Pancreas (tissue), 10 donors: ENCODE results near the gene PSEN2. TPM values are rescaled to one million over a fixed set of nuclear protein-coding genes. Genes with fewer than 3 reads are reported as not detected.
"Not testable (repeated sequence)": the region's sequence is repeated elsewhere in the genome, so short reads cannot be mapped to it uniquely, and the experiment has no call there.

ENCODE experiments used
- ATAC-seq, 4 donors: fragments of 200-7000 bp; cut with Tn5 transposase; one replicate each; pipeline versions ENCODE4 v1.8.0 to v1.9.1; 2020; ENCODE audit warnings: mild to moderate bottlenecking in 4 of 4, moderate library complexity in 4 of 4
- DNase-seq, 6 donors: peaks; one replicate each; pipeline ENCODE4 v3.0.0-alpha.2; 2020
- FAIRE-seq: peaks from 2 replicates; lab custom pipeline; 2012; peaks lifted over from hg19 to GRCh38; lab: Jason Lieb, UNC
- H3K27ac ChIP-seq, 4 donors: fragments of 200-600 bp; sonication (generic); 1 replicate in 3 of 4; 2 replicates in 1 of 4; pipeline versions ENCODE4 v1.5.0 to v1.8.0; 2020
- H3K27me3 ChIP-seq, 4 donors: fragments of 200-600 bp; one replicate each; pipeline ENCODE4 v1.8.0; 2021
- H3K36me3 ChIP-seq, 3 donors: fragments of 200-600 bp; sonication (generic) in 1 of 3; one replicate each; pipeline versions ENCODE4 v1.5.0 to v1.8.0; 2020 to 2021
- H3K4me1 ChIP-seq, 3 donors: fragments of 200-600 bp; one replicate each; pipeline ENCODE4 v1.8.0; 2021
- H3K4me3 ChIP-seq, 4 donors: fragments of 200-600 bp; sonication (generic) in 2 of 4; one replicate each; pipeline versions ENCODE4 v1.5.0 to v1.8.0; 2020 to 2021
- H3K9me3 ChIP-seq, 4 donors: fragments of 200-600 bp; one replicate each; pipeline ENCODE4 v1.8.0; 2021
- CTCF ChIP-seq, 4 donors: fragments of 200-600 bp; sonication (generic) in 3 of 4; IDR thresholded peaks; one replicate each; pipeline versions ENCODE4 v1.5.0 to v1.8.0; 2021; ENCODE audit warnings: antibody characterized with exemption in 4 of 4
- WGBS, 2 donors: extraction: QIAGEN DNeasy Blood & Tissue Kit; methylation state at CpG; one replicate each; pipeline ENCODE4 v1.1.7; 2013; 5-methylcytosine and 5-hydroxymethylcytosine counted together
- intact Hi-C, 3 donors: fragments of 100-400 bp; cut with DNase I; formaldehyde crosslinking; loops; one replicate each; pipeline versions ENCODE4 v1.11.1 to v1.14.2; 2022
- polyA plus RNA-seq, 2 donors: library from polyadenylated mRNA; stranded (reverse); fragments of 200-250 nt; gene quantifications; one replicate each; pipeline ENCODE4 v1.2.3, GENCODE V29; 2013
- total RNA-seq, 6 donors: library from RNA; stranded (reverse); fragmentation: NEBNext Ultra II Directional in 4 of 6; extraction: Animal tissue kit (Norgen Biotek cat#: 25700) in 4 of 6; gene quantifications; one replicate each; pipeline versions ENCODE4 v1.2.1 to v1.2.4, GENCODE V29; 2021 to 2023
- donor health status: healthy with polysubstance abuse.
- donor health status: DM: no; HTN: no; CAD: no; lungs with moderate emphysema.
- donor health status: DM: no; HTN: no; CAD: no.
- donor health status: control.
- donor health status: control.
- donor health status: Bipolar disorder and iron deficiency.
- donor health status: DM: yes; HTN: yes; CAD: no.
- donor health status: DM: no; HTN: no; CAD: no.
- donor health status: DM: no; HTN: no; CAD: no.
- donor health status: DM: yes; HTN: yes; CAD: no.

Gene PSEN2
- total and polyA plus RNA-seq, 8 donors = 31.4 to 70.2 (median 40.7) TPM

- DNase-seq (no peak), ATAC-seq (no peak), FAIRE-seq (no peak)
- Histone ChIP-seq H3K4me1 (no peaks in the 10 kb centered on the region), H3K9me3 (no peaks in the 10 kb centered on the region), H3K36me3 (no peaks in the 10 kb centered on the region), H3K27ac (no peak overlapping the region), H3K4me3 (no peak overlapping the region), H3K27me3 (no peaks in the 10 kb centered on the region)
- WGBS, 2 donors = 87 to 92% methylated on average over 3 of the region's 3 CpGs
- TF ChIP-seq CTCF (IDR thresholded peaks at IDR 0.05) = no peak
- intact Hi-C loops = no loop called here
Measured at GRCh38 chr1:226838456-226838855, 32.0 kb upstream of the PSEN2 start.

GRCh38 chr1:226845624-226846023 is 24.8 kb upstream of the PSEN2 start:
- FAIRE-seq = no peak
- H3K4me1 ChIP-seq = no peaks in the 10 kb centered on the region

GRCh38 chr1:226846786-226847185 is 23.6 kb upstream of the PSEN2 start:
- no peak overlapping the region for H3K27ac ChIP-seq
- no peaks in the 10 kb centered on the region for H3K4me1 ChIP-seq
- intact Hi-C loops = no loop called here
- H3K36me3 ChIP-seq = no peaks in the 10 kb centered on the region
- ATAC-seq (no peak), DNase-seq (no peak), FAIRE-seq (no peak)
- TF ChIP-seq CTCF (IDR thresholded peaks at IDR 0.05) = no peak
- H3K27me3 ChIP-seq = no peaks in the 10 kb centered on the region
- WGBS, 2 donors = 50 to 64% methylated on average over 1 of the region's 1 CpG
- H3K4me3 ChIP-seq = no peak overlapping the region
- no peaks in the 10 kb centered on the region for H3K9me3 ChIP-seq

More at GRCh38 chr1:226845624-226846023, 24.8 kb upstream of the PSEN2 start:
- no peaks in the 10 kb centered on the region for H3K36me3 ChIP-seq
- H3K27me3 ChIP-seq = no peaks in the 10 kb centered on the region
- intact Hi-C loops = no loop called here
- no peaks in the 10 kb centered on the region for H3K9me3 ChIP-seq
- H3K27ac ChIP-seq = no peak overlapping the region
- no peak for TF ChIP-seq CTCF (IDR thresholded peaks at IDR 0.05)
- ATAC-seq (no peak), DNase-seq (no peak)
- no peak overlapping the region for H3K4me3 ChIP-seq

GRCh38 chr1:226854548-226854947 is 15.9 kb upstream of the PSEN2 start:
- H3K4me1 ChIP-seq, ATAC-seq, H3K36me3 ChIP-seq, H3K27me3 ChIP-seq, H3K4me3 ChIP-seq, FAIRE-seq, DNase-seq, H3K27ac ChIP-seq, H3K9me3 ChIP-seq, intact Hi-C loops: not testable (repeated sequence)
- WGBS, 2 donors = 80 to 87% methylated on average over 1 of the region's 1 CpG

GRCh38 chr1:226862890-226863289 is 7.5 kb upstream of the PSEN2 start:
- H3K4me3 ChIP-seq = no peak overlapping the region
- ATAC-seq (peak; percentile 51 to 67 (median 60)), DNase-seq (no peak), FAIRE-seq (no peak)
- intact Hi-C loops = no loop called here
- H3K27me3 ChIP-seq = no peaks in the 10 kb centered on the region
- no peak for TF ChIP-seq CTCF (IDR thresholded peaks at IDR 0.05)
- no peaks in the 10 kb centered on the region for H3K9me3 ChIP-seq
- no peak overlapping the region for H3K27ac ChIP-seq
- H3K4me1 ChIP-seq = no peaks in the 10 kb centered on the region
- no peaks in the 10 kb centered on the region for H3K36me3 ChIP-seq

GRCh38 chr1:226863446-226863845 is 7.0 kb upstream of the PSEN2 start:
- WGBS, 2 donors = 76 to 87% methylated on average over 5 of the region's 5 CpGs
- Histone ChIP-seq H3K4me1 (no peaks in the 10 kb centered on the region), H3K36me3 (no peaks in the 10 kb centered on the region), H3K27me3 (no peaks in the 10 kb centered on the region), H3K9me3 (no peaks in the 10 kb centered on the region), H3K4me3 (no peak overlapping the region), H3K27ac (no peak overlapping the region)
- DNase-seq (no peak), FAIRE-seq (no peak), ATAC-seq (peak in 1 of 4 donors; percentile 53)
- intact Hi-C loops = no loop called here
- no peak for TF ChIP-seq CTCF (IDR thresholded peaks at IDR 0.05)
